ENCODE data around the gene ATP6V0E2.

GRCh38 chr7:149850007-149850594, 23.7 kb upstream of the ATP6V0E2 start:
- TF ChIP-seq CTCF (IDR thresholded peaks at IDR 0.05; ENCODE audit: low read depth, low read length) (no peak), EZH2phosphoT487 (IDR thresholded peaks at IDR 0.05; ENCODE audit: low read depth) (no peak)
